HCT116 (cell line): Measurements from ENCODE around the gene CPEB1. TPM values are rescaled to one million over a fixed set of nuclear protein-coding genes. Genes with fewer than 3 reads are reported as not detected.
"Not testable (repeated sequence)": the region's sequence is repeated elsewhere in the genome, so short reads cannot be mapped to it uniquely, and the experiment has no call there.

ENCODE experiments used
- ATAC-seq: fragments of 200-7000 bp; cut with Tn5 transposase; 2 replicates; pipeline ENCODE4 v1.9.1; 2020; ENCODE audit warnings: mild to moderate bottlenecking, moderate library complexity
- BruUV-seq: library from RNA; stranded (reverse); fragments of 400-500 nt; replicated peaks from 2 replicates; lab custom pipeline; 2021; lab: Mats Ljungman, UMichigan
- CTCF ChIA-PET: fragments of 300-600 bp; sonication (Branson Sonifier 250); formaldehyde crosslinking; loops from one replicate; lab custom pipeline; 2021; ENCODE audit warnings: antibody characterized with exemption; lab: Charles Lee
- POLR2A ChIA-PET: fragments of 300-600, 350-600 bp; sonication (Branson Sonifier 250); formaldehyde crosslinking; loops from one replicate; lab custom pipeline; 2021; ENCODE audit warnings: antibody characterized with exemption; lab: Charles Lee
- RAD21 ChIA-PET, 2 experiments: fragments of 300-600 bp; sonication (Branson Sonifier 250); formaldehyde crosslinking; loops; one replicate each; lab custom pipeline; 2023; ENCODE audit warnings: low total read pairs in 2 of 2; ENCODE audit not compliant: uncharacterized antibody in 2 of 2, unreplicated experiment in 2 of 2, low non-redundant PET in 1 of 2; lab: Charles Lee
- DNase-seq: peaks from one replicate; pipeline ENCODE4 v3.0.0-alpha.2; 2010; ENCODE audit warnings: low read depth, low spot score
- H2AFZ ChIP-seq: fragments of 200-600 bp; shearing (Covaris generic), sonication (generic); 2 replicates; pipeline ENCODE4 v1.6.1; 2017; ENCODE audit warnings: low read depth, mixed run types, mixed read lengths, antibody characterized with exemption, low read length; ENCODE audit not compliant: poor library complexity, severe bottlenecking
- H3K27ac ChIP-seq: 2 replicates; pipeline ENCODE4 v1.5.1; 2012; ENCODE audit warnings: low read depth, low read length
- H3K27me3 ChIP-seq: fragments of 200-600 bp; sonication (generic); 2 replicates; pipeline ENCODE4 v1.6.1; 2016; ENCODE audit warnings: mixed run types, low read length, mixed read lengths; ENCODE audit not compliant: insufficient read depth
- H3K36me3 ChIP-seq, 2 experiments: fragments of 200-500 bp in 1 of 2; fragments of 200-600 bp in 1 of 2; sonication (Bioruptor generic) in 1 of 2; sonication (generic) in 1 of 2; 2 replicates each; pipeline versions ENCODE4 v1.5.1 to v1.6.1; 2014 to 2016; ENCODE audit warnings: low read length in 2 of 2, inconsistent platforms in 1 of 2, mixed read lengths in 1 of 2, mixed run types in 1 of 2; ENCODE audit not compliant: insufficient read depth in 2 of 2, control insufficient read depth in 1 of 2
- H3K4me1 ChIP-seq, 2 experiments: fragments of 200-600 bp in 1 of 2; sonication (generic) in 1 of 2; 2 replicates each; pipeline versions ENCODE4 v1.5.1 to v1.6.1; 2012 to 2017; ENCODE audit warnings: low read length in 2 of 2, inconsistent platforms in 1 of 2, mild to moderate bottlenecking in 1 of 2, mixed read lengths in 1 of 2, mixed run types in 1 of 2, moderate library complexity in 1 of 2; ENCODE audit not compliant: insufficient read depth in 2 of 2, control insufficient read depth in 1 of 2
- H3K4me2 ChIP-seq: fragments of 200-600 bp; sonication (generic); 2 replicates; pipeline ENCODE4 v1.6.1; 2017; ENCODE audit warnings: mixed run types, low read length, mixed read lengths
- H3K4me3 ChIP-seq, 2 experiments: fragments of 200-600 bp in 1 of 2; sonication (generic) in 1 of 2; replicated peaks in 1 of 2; 2 replicates each; pipeline ENCODE4 v1.5.1; 2011 to 2016; ENCODE audit warnings: low read length in 2 of 2, control low read depth in 1 of 2, low read depth in 1 of 2, mild to moderate bottlenecking in 1 of 2, mixed read lengths in 1 of 2, mixed run types in 1 of 2
- H3K79me2 ChIP-seq: fragments of 200-600 bp; sonication (generic); 2 replicates; pipeline ENCODE4 v1.6.1; 2017; ENCODE audit warnings: mild to moderate bottlenecking, mixed run types, low read length, moderate library complexity, mixed read lengths; ENCODE audit not compliant: insufficient read depth
- H3K9ac ChIP-seq: fragments of 200-600 bp; sonication (generic); 2 replicates; pipeline ENCODE4 v1.6.1; 2016; ENCODE audit warnings: low read length, mixed read lengths
- H3K9me2 ChIP-seq: fragments of 200-600 bp; sonication (generic), shearing (Covaris generic); 2 replicates; pipeline ENCODE4 v1.6.1; 2017; ENCODE audit warnings: mixed run types, mild to moderate bottlenecking, moderate library complexity; ENCODE audit not compliant: insufficient read depth
- H3K9me3 ChIP-seq, 2 experiments: fragments of 200-500 bp in 1 of 2; fragments of 200-600 bp in 1 of 2; sonication (Bioruptor generic) in 1 of 2; sonication (generic) in 1 of 2; 2 replicates each; pipeline ENCODE4 v1.6.1; 2014 to 2017; ENCODE audit warnings: low read length in 2 of 2, mixed read lengths in 2 of 2, inconsistent platforms in 1 of 2, low read depth in 1 of 2, mild to moderate bottlenecking in 1 of 2, mixed run types in 1 of 2, moderate library complexity in 1 of 2; ENCODE audit not compliant: control insufficient read depth in 1 of 2, insufficient read depth in 1 of 2
- H4K20me1 ChIP-seq: fragments of 200-600 bp; sonication (generic), shearing (Covaris generic); 2 replicates; pipeline ENCODE4 v1.6.1; 2017; ENCODE audit warnings: mixed run types, mild to moderate bottlenecking, moderate library complexity; ENCODE audit not compliant: insufficient read depth
- intact Hi-C: fragments of 100-400 bp; cut with micrococcal nuclease; formaldehyde crosslinking; loops from 2 replicates; pipeline ENCODE4 v1.10.0; 2022
- total RNA-seq: library from RNA; stranded (reverse); gene quantifications from one replicate; pipeline ENCODE4 v1.2.1, GENCODE V29; 2021; ENCODE audit not compliant: unreplicated experiment

CPEB1 gene
- total RNA-seq, 1 experiment from 2014 or later: not detected

DNA sequence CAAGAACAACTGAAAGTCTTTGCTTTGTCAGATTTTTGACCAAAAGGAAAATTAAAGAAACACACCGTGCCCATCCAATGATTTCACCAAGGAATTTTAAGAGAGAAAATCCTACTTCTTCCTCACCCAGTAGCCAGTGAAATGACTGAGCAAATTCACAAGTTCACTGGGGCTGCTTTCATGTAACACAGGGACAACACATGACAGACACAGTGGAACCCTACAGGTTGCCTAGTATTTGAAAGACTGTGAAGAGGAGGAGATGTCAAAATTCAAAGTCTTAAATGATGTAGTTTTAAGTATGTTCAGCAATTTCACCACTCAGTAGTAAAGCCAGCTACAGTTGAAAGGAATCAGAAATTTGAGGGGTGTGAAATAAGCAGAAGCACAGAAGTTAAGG lies 140.1 kb downstream of the CPEB1 start:
- not testable (repeated sequence) for BruUV-seq

DNA sequence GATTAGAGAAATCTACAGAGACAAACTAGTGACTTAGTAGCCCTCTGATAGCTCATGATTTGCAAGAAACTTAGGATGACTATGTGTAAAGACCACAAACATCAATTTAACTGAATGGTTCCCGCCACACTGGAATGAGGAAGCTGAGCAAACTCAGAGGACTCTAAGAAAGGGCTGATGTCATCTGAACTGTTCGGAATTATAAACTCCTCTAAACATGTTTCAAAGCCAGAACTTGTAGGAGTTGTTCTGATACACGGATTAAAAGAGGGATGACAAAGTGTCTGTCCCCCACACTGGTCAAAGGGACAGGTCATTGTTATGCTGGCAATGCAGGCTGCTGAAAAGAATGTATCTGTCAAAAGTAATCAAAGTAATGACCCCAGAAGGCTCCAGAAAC lies 141.3 kb downstream of the CPEB1 start:
- H2AFZ ChIP-seq, intact Hi-C loops, ATAC-seq, H3K4me2 ChIP-seq, BruUV-seq, POLR2A ChIA-PET, RAD21 ChIA-PET, H3K36me3 ChIP-seq, H3K79me2 ChIP-seq, H3K9ac ChIP-seq, H3K9me3 ChIP-seq, H3K27me3 ChIP-seq, CTCF ChIA-PET, H4K20me1 ChIP-seq, H3K4me1 ChIP-seq, H3K27ac ChIP-seq, H3K9me2 ChIP-seq, H3K4me3 ChIP-seq, DNase-seq: not testable (repeated sequence)

More for the DNA sequence above, 140.1 kb downstream of the CPEB1 start:
- ATAC-seq, H3K79me2 ChIP-seq, H4K20me1 ChIP-seq, H3K4me1 ChIP-seq, H3K27ac ChIP-seq, CTCF ChIA-PET, H2AFZ ChIP-seq, RAD21 ChIA-PET, H3K4me2 ChIP-seq, H3K36me3 ChIP-seq, H3K9me3 ChIP-seq, H3K9ac ChIP-seq, H3K4me3 ChIP-seq, H3K9me2 ChIP-seq, POLR2A ChIA-PET, intact Hi-C loops, DNase-seq, H3K27me3 ChIP-seq: not testable (repeated sequence)

DNA sequence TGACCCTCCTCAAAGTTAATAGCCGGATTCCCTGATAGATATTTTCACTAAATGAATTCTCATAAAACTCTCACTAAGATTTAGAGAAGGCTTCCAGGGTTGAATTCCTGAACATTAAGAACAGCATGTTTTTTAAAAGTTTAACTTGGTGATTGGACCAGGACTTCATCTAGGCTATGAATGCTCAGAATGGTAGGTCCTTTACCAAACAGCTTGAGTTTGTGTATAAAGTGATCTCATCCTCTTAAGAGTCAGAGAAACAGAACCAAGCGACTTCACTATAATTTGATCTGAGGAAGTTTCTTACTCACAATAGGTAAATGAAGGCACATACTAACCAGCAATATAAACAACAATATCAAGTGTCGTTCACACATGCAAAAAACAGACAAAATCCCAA lies 143.1 kb downstream of the CPEB1 start:
- H3K4me2 ChIP-seq, H3K9me2 ChIP-seq, H3K79me2 ChIP-seq, ATAC-seq, H3K27ac ChIP-seq, H3K9me3 ChIP-seq, BruUV-seq, H3K36me3 ChIP-seq, CTCF ChIA-PET, H2AFZ ChIP-seq, RAD21 ChIA-PET, H3K9ac ChIP-seq, H3K4me1 ChIP-seq, H4K20me1 ChIP-seq, intact Hi-C loops, H3K4me3 ChIP-seq, H3K27me3 ChIP-seq, DNase-seq, POLR2A ChIA-PET: not testable (repeated sequence)
